Mesendoderm (in vitro differentiated cells): Measurements from ENCODE around the gene FAM170B.

ENCODE experiments used
- DNase-seq: peaks from one replicate; pipeline ENCODE4 v3.0.0; 2013
- H2AK5ac ChIP-seq: 2 replicates; pipeline ENCODE4 v1.6.1; 2013; ENCODE audit warnings: low read length, inconsistent platforms
- H2BK120ac ChIP-seq: 2 replicates; pipeline ENCODE4 v1.6.1; 2013; ENCODE audit warnings: low read depth, mild to moderate bottlenecking, low read length, moderate library complexity, mixed read lengths
- H2BK15ac ChIP-seq: replicated peaks from 2 replicates; pipeline ENCODE4 v1.6.1; 2013; ENCODE audit warnings: low read depth, mild to moderate bottlenecking, moderate library complexity
- H2BK5ac ChIP-seq: 2 replicates; pipeline ENCODE4 v1.6.1; 2013; ENCODE audit warnings: low read length, inconsistent platforms
- H3K18ac ChIP-seq: 2 replicates; pipeline ENCODE4 v1.6.1; 2013; ENCODE audit warnings: mild to moderate bottlenecking, low read length, mixed read lengths
- H3K23ac ChIP-seq: one replicate; pipeline ENCODE4 v1.6.1; 2013; ENCODE audit warnings: low read length
- H3K27ac ChIP-seq: 2 replicates; pipeline ENCODE4 v1.5.1; 2013; ENCODE audit warnings: low read depth, mild to moderate bottlenecking, inconsistent platforms, low read length, moderate library complexity
- H3K27me3 ChIP-seq: 2 replicates; pipeline ENCODE4 v1.6.1; 2013; ENCODE audit warnings: low read length, control low read depth, mild to moderate bottlenecking, inconsistent platforms; ENCODE audit not compliant: insufficient read depth, poor library complexity
- H3K36me3 ChIP-seq: 2 replicates; pipeline ENCODE4 v1.6.1; 2013; ENCODE audit warnings: low read length, inconsistent platforms; ENCODE audit not compliant: control insufficient read depth, insufficient read depth
- H3K4ac ChIP-seq: one replicate; pipeline ENCODE4 v1.6.1; 2013; ENCODE audit warnings: low read depth, mild to moderate bottlenecking, low read length, moderate library complexity
- H3K4me1 ChIP-seq: 2 replicates; pipeline ENCODE4 v1.6.1; 2013; ENCODE audit warnings: low read depth, low read length, inconsistent platforms; ENCODE audit not compliant: control insufficient read depth
- H3K4me2 ChIP-seq: 2 replicates; pipeline ENCODE4 v1.6.1; 2013; ENCODE audit warnings: low read length
- H3K4me3 ChIP-seq: 2 replicates; pipeline ENCODE4 v1.5.1; 2013; ENCODE audit warnings: mild to moderate bottlenecking, low read length
- H3K56ac ChIP-seq: one replicate; pipeline ENCODE4 v1.6.1; 2013; ENCODE audit warnings: low read length
- H3K79me1 ChIP-seq: 2 replicates; pipeline ENCODE4 v1.6.1; 2013; ENCODE audit warnings: low read length, inconsistent platforms
- H3K79me2 ChIP-seq: 2 replicates; pipeline ENCODE4 v1.6.1; 2013; ENCODE audit warnings: mild to moderate bottlenecking, low read length; ENCODE audit not compliant: control insufficient read depth, insufficient read depth
- H3K9ac ChIP-seq: 2 replicates; pipeline ENCODE4 v1.6.1; 2013; ENCODE audit warnings: low read length, inconsistent platforms
- H4K5ac ChIP-seq: one replicate; pipeline ENCODE4 v1.6.1; 2013; ENCODE audit warnings: low read length
- H4K8ac ChIP-seq: one replicate; pipeline ENCODE4 v1.6.1; 2013; ENCODE audit warnings: low read depth, mild to moderate bottlenecking, control low read depth, low read length, moderate library complexity
- WGBS: extraction: QIAGEN DNeasy Blood & Tissue Kit; methylation state at CpG from one replicate; pipeline ENCODE4 v1.1.7; 2013; ENCODE audit warnings: low lambda C conversion rate, missing lambda C conversion rate; ENCODE audit not compliant: insufficient coverage; ENCODE audit errors: extremely low coverage; 5-methylcytosine and 5-hydroxymethylcytosine counted together

FAM170B gene

DNA sequence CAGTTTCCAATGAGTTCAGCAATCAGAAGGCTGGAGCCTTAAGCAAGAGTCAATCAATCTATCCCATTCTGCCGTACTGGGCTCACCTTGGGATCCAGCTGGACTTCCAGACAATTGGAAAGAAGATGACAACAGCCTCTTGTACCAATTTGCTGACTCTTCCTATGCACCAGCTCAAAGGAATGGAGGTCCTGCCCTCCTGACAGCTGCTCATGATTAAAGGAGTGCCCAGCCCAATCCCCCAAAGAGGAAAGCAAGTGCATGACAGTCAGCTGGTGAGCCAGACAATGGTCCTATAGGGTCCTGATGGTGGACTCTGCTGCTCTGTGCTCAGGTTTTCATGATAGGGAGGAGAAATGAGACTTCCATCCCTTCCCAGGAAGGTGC is 43.6 kb downstream of the FAM170B start:
- Histone ChIP-seq H2AK5ac (no peak overlapping the region), H3K18ac (no peak overlapping the region), H2BK15ac (no peak overlapping the region), H3K4me3 (no peak overlapping the region), H3K36me3 (no peaks in the 10 kb centered on the region), H3K4ac (no peak overlapping the region), H2BK5ac (no peak overlapping the region), H3K56ac (no peak overlapping the region), H3K9ac (no peak overlapping the region), H3K79me2 (no peaks in the 10 kb centered on the region), H3K4me1 (no peaks in the 10 kb centered on the region), H3K23ac (no peak overlapping the region), H4K5ac (no peak overlapping the region), H3K79me1 (no peaks in the 10 kb centered on the region), H4K8ac (no peak overlapping the region), H3K4me2 (no peak overlapping the region), H3K27ac (no peak overlapping the region), H2BK120ac (no peak overlapping the region), H3K27me3 (no peaks in the 10 kb centered on the region)
- no CpG with 5 or more reads among the region's 1 CpG for WGBS
- DNase-seq, result no peak

DNA sequence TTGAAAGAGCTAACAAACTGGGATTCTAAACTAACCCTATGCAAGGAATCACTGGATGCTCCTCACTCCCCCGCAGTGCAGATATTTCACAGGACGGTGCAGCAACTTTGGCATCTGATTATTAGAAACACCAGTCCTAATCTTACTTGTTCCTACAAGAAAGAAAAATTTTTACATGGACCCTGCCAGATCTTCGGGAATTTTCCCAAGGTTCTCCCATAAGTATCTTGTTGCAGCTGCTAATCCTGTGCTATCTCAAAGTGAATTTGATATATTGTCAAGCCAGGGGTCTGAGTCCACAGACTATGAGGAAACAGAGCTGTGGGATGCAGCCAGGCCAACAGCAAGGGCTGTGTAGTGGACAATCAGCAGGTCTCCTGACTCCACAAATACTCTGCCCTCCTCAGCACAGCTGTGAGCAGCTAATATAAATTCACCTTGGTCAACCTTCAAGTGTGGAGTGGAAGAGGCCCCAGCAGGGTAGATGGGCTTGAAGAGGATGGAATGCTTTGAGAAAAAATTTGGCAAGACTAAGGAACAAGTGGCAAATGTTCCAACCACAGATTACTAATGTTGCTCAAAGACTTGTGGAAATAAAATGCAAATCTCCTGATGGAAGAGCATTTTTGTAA is 44.1 kb downstream of the FAM170B start:
- Histone ChIP-seq H4K5ac (no peak overlapping the region), H3K4me1 (no peaks in the 10 kb centered on the region), H3K36me3 (no peaks in the 10 kb centered on the region), H2BK120ac (no peak overlapping the region), H3K27me3 (no peaks in the 10 kb centered on the region), H3K4ac (no peak overlapping the region), H3K23ac (no peak overlapping the region), H3K27ac (no peak overlapping the region), H3K4me3 (no peak overlapping the region), H4K8ac (no peak overlapping the region), H2BK5ac (no peak overlapping the region), H3K56ac (no peak overlapping the region), H3K18ac (no peak overlapping the region), H3K4me2 (no peak overlapping the region), H3K9ac (no peak overlapping the region), H3K79me1 (no peaks in the 10 kb centered on the region), H2BK15ac (no peak overlapping the region), H3K79me2 (no peaks in the 10 kb centered on the region), H2AK5ac (no peak overlapping the region)
- WGBS, result no CpG with 5 or more reads among the region's 3 CpGs
- DNase-seq, result no peak

DNA sequence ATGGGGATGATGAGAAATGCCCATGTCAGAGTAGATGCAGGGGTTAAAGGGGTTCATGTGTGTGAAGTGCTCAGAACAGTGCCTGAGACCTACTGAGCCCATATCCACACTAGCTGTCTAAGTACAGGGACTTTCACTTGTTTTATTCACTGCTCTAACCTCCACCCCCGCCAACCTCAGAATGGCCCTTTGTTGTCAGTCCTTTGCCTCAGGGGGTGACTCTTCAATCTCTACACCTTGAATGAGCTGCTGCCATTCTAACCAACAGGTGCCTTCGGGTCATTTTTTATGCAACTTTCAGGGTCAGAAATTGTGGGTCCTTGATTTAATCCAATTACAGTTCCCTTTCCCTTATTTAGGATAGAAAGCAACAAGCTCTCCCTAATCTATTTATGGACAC is 44.7 kb downstream of the FAM170B start:
- no peak overlapping the region for H3K4ac ChIP-seq
- peak; percentile 13 for DNase-seq
- no peak overlapping the region for H3K27ac ChIP-seq
- H4K8ac ChIP-seq, result no peak overlapping the region
- H2BK5ac ChIP-seq, result no peak overlapping the region
- no peaks in the 10 kb centered on the region for H3K36me3 ChIP-seq
- WGBS, result no CpG with 5 or more reads among the region's 2 CpGs
- no peak overlapping the region for H3K4me2 ChIP-seq
- no peak overlapping the region for H3K9ac ChIP-seq
- H3K27me3 ChIP-seq, result no peaks in the 10 kb centered on the region
- H2AK5ac ChIP-seq, result no peak overlapping the region
- no peak overlapping the region for H2BK15ac ChIP-seq
- no peaks in the 10 kb centered on the region for H3K79me2 ChIP-seq
- H3K4me3 ChIP-seq, result no peak overlapping the region
- H4K5ac ChIP-seq, result no peak overlapping the region
- H3K79me1 ChIP-seq, result no peaks in the 10 kb centered on the region
- no peak overlapping the region for H2BK120ac ChIP-seq
- H3K4me1 ChIP-seq, result no peaks in the 10 kb centered on the region
- H3K18ac ChIP-seq, result no peak overlapping the region
- no peak overlapping the region for H3K23ac ChIP-seq
- H3K56ac ChIP-seq, result no peak overlapping the region

DNA sequence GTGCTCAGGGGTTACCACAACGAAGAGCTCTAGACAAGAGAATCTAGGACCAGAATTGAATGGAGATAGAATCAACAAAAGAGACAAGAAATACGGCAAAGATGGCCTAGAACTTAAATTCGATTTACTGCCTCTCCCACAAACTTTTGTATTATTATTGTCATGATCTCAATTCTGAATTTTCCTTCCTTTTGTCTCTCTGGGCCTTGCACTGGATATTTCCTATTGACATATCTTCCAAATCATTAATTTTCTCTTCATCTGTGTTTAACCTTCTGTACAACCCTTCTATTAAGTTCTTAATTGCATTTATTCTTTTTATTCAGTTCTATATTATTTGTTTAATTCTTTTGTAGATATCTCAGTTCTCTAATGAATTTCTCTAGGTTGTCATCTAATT is 46.9 kb downstream of the FAM170B start:
- H3K9ac ChIP-seq, result no peak overlapping the region
- no peak overlapping the region for H3K4me3 ChIP-seq
- no peaks in the 10 kb centered on the region for H3K27me3 ChIP-seq
- no peak overlapping the region for H2BK120ac ChIP-seq
- H3K79me2 ChIP-seq, result no peaks in the 10 kb centered on the region
- H4K5ac ChIP-seq, result no peak overlapping the region
- no peaks in the 10 kb centered on the region for H3K79me1 ChIP-seq
- H3K4me1 ChIP-seq, result no peaks in the 10 kb centered on the region
- no peak overlapping the region for H3K4me2 ChIP-seq
- H3K18ac ChIP-seq, result no peak overlapping the region
- H4K8ac ChIP-seq, result no peak overlapping the region
- no peak overlapping the region for H2BK15ac ChIP-seq
- no peak overlapping the region for H2BK5ac ChIP-seq
- WGBS, result no CpG with 5 or more reads among the region's 3 CpGs
- no peak for DNase-seq
- no peak overlapping the region for H3K23ac ChIP-seq
- H3K4ac ChIP-seq, result no peak overlapping the region
- no peak overlapping the region for H3K27ac ChIP-seq
- no peak overlapping the region for H2AK5ac ChIP-seq
- no peak overlapping the region for H3K56ac ChIP-seq
- no peaks in the 10 kb centered on the region for H3K36me3 ChIP-seq

DNA sequence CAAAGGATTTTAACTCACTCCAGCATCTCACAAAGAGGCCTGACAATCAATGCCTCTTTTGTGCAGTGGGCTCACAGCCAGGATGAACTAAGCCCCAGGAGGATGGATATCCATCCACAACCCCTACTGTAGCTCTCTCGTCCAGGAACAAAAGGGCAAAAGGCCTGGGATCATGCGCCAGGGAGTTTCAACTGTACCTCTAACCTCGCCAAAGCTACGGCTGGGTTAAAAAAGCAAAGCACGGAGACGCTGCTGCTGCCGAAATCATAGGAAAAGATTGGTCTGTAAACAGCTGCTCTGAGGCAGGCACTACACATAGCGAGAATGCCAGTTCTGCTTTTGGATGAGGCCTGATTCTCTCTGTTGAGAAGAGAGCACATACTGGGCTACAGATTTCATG is 50.6 kb downstream of the FAM170B start:
- no peaks in the 10 kb centered on the region for H3K79me2 ChIP-seq
- H3K36me3 ChIP-seq, result no peaks in the 10 kb centered on the region
- H2BK15ac ChIP-seq, result no peak overlapping the region
- WGBS, result no CpG with 5 or more reads among the region's 8 CpGs
- no peak overlapping the region for H2AK5ac ChIP-seq
- no peak for DNase-seq
- no peak overlapping the region for H3K23ac ChIP-seq
- H3K79me1 ChIP-seq, result no peaks in the 10 kb centered on the region
- no peak overlapping the region for H3K4ac ChIP-seq
- no peak overlapping the region for H3K27ac ChIP-seq
- H3K4me1 ChIP-seq, result no peaks in the 10 kb centered on the region
- H4K8ac ChIP-seq, result no peak overlapping the region
- no peak overlapping the region for H3K18ac ChIP-seq
- no peak overlapping the region for H2BK120ac ChIP-seq
- H3K27me3 ChIP-seq, result no peaks in the 10 kb centered on the region
- H2BK5ac ChIP-seq, result no peak overlapping the region
- no peak overlapping the region for H3K56ac ChIP-seq
- H4K5ac ChIP-seq, result no peak overlapping the region
- no peak overlapping the region for H3K9ac ChIP-seq
- H3K4me3 ChIP-seq, result no peak overlapping the region
- H3K4me2 ChIP-seq, result no peak overlapping the region

DNA sequence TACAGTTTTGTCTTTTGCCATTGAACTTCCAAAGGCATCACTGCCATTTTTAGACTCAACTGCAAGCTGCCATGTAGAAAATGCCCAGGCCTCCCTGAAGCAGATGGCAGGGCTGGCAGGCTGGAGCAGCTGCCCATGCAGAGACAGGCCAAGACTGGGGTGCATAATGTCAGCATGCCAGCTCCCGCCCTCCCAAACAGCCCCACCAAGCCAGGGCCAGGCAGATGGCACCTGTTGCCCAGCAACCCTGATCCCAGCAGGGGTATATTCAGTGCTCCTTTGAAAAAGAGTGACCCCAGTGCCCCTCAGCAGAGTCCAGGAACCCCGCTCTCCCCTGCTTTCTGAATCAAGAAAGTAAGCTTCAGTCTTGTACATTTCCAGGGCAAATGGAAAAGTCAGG is 51.1 kb downstream of the FAM170B start:
- no peak overlapping the region for H2BK15ac ChIP-seq
- peak overlapping the region; percentile 59 for H4K8ac ChIP-seq
- no peak overlapping the region for H3K18ac ChIP-seq
- no peak overlapping the region for H2AK5ac ChIP-seq
- H3K79me1 ChIP-seq, result no peaks in the 10 kb centered on the region
- no peak overlapping the region for H2BK5ac ChIP-seq
- no peaks in the 10 kb centered on the region for H3K36me3 ChIP-seq
- DNase-seq, result no peak
- no peak overlapping the region for H2BK120ac ChIP-seq
- no peak overlapping the region for H3K9ac ChIP-seq
- H3K79me2 ChIP-seq, result no peaks in the 10 kb centered on the region
- no peaks in the 10 kb centered on the region for H3K4me1 ChIP-seq
- H3K23ac ChIP-seq, result no peak overlapping the region
- no peak overlapping the region for H3K4me2 ChIP-seq
- H3K56ac ChIP-seq, result no peak overlapping the region
- no peaks in the 10 kb centered on the region for H3K27me3 ChIP-seq
- H4K5ac ChIP-seq, result no peak overlapping the region
- no peak overlapping the region for H3K4me3 ChIP-seq
- H3K27ac ChIP-seq, result no peak overlapping the region
- no peak overlapping the region for H3K4ac ChIP-seq
- WGBS, result no CpG with 5 or more reads among the region's 2 CpGs
